HL-60 (cell line): ENCODE data around the gene PPP1R36.

ENCODE experiments used
- DNase-seq, 2 experiments: peaks; one replicate each; pipeline ENCODE4 v3.0.0-alpha.2; 2010 to 2020; ENCODE audit warnings: low read depth in 1 of 2, low spot score in 1 of 2
- H3K27ac ChIP-seq: fragments of 250-450 bp; sonication (Bioruptor Pico); replicated peaks from 2 replicates; pipeline ENCODE4 v1.5.1; 2020; ENCODE audit warnings: mild to moderate bottlenecking, moderate library complexity
- H3K27me3 ChIP-seq: fragments of 250-450 bp; sonication (Bioruptor Pico); 2 replicates; pipeline ENCODE4 v1.5.1; 2021; ENCODE audit warnings: mild to moderate bottlenecking, moderate library complexity; ENCODE audit not compliant: insufficient read depth, poor library complexity, severe bottlenecking
- H3K4me3 ChIP-seq: replicated peaks from 2 replicates; pipeline ENCODE4 v1.5.1; 2011; ENCODE audit warnings: mild to moderate bottlenecking, control low read depth, low read length; ENCODE audit not compliant: insufficient read depth
- GABPA ChIP-seq: IDR thresholded peaks from 2 replicates; pipeline ENCODE4 v1.6.1; 2012; ENCODE audit warnings: low read depth
- POLR2AphosphoS5 ChIP-seq: IDR thresholded peaks from 2 replicates; pipeline ENCODE4 v1.6.1; 2012; ENCODE audit warnings: low read depth
- SPI1 ChIP-seq: IDR thresholded peaks from 2 replicates; pipeline ENCODE4 v1.6.1; 2012; ENCODE audit warnings: low read depth, mild to moderate bottlenecking, borderline replicate concordance
- TF ChIP-seq, protein P1 (sequence below): IDR thresholded peaks from 2 replicates; pipeline ENCODE4 v1.6.1; 2012; ENCODE audit warnings: low read depth; ENCODE audit not compliant: insufficient replicate concordance
- TF ChIP-seq, protein P2 (sequence below): IDR thresholded peaks from one replicate; pipeline ENCODE4 v1.5.1; 2011; ENCODE audit warnings: low read length, control low read depth, inconsistent platforms; ENCODE audit not compliant: insufficient read depth

Gene PPP1R36

DNA sequence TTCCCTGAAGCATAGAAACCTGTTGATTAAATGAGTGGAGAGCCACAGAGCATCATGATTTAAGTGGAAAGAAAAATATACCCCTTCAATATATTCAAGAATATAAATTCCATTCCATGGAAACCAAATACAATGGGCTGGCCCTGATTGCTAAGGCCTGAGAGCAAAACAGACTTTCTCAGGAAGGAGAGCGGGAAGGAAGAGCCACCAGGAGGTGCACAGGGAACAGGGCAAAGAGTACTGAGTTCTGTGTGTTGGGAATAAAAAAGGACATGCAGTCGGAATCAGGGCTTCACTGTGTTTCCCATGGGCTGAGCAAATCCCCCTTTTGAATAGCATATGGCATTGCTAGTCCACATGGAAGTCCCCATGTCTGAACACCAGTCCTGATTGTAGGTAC is 84.8 kb downstream of the PPP1R36 start:
- no peaks in the 10 kb centered on the region for H3K27me3 ChIP-seq
- DNase-seq: no peak
- H3K27ac ChIP-seq: no peak overlapping the region
- TF ChIP-seq POLR2AphosphoS5 (no peak), GABPA (no peak), SPI1 (no peak)
- TF ChIP-seq, protein P1, sequence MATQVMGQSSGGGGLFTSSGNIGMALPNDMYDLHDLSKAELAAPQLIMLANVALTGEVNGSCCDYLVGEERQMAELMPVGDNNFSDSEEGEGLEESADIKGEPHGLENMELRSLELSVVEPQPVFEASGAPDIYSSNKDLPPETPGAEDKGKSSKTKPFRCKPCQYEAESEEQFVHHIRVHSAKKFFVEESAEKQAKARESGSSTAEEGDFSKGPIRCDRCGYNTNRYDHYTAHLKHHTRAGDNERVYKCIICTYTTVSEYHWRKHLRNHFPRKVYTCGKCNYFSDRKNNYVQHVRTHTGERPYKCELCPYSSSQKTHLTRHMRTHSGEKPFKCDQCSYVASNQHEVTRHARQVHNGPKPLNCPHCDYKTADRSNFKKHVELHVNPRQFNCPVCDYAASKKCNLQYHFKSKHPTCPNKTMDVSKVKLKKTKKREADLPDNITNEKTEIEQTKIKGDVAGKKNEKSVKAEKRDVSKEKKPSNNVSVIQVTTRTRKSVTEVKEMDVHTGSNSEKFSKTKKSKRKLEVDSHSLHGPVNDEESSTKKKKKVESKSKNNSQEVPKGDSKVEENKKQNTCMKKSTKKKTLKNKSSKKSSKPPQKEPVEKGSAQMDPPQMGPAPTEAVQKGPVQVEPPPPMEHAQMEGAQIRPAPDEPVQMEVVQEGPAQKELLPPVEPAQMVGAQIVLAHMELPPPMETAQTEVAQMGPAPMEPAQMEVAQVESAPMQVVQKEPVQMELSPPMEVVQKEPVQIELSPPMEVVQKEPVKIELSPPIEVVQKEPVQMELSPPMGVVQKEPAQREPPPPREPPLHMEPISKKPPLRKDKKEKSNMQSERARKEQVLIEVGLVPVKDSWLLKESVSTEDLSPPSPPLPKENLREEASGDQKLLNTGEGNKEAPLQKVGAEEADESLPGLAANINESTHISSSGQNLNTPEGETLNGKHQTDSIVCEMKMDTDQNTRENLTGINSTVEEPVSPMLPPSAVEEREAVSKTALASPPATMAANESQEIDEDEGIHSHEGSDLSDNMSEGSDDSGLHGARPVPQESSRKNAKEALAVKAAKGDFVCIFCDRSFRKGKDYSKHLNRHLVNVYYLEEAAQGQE: no peak
- TF ChIP-seq, protein P2, sequence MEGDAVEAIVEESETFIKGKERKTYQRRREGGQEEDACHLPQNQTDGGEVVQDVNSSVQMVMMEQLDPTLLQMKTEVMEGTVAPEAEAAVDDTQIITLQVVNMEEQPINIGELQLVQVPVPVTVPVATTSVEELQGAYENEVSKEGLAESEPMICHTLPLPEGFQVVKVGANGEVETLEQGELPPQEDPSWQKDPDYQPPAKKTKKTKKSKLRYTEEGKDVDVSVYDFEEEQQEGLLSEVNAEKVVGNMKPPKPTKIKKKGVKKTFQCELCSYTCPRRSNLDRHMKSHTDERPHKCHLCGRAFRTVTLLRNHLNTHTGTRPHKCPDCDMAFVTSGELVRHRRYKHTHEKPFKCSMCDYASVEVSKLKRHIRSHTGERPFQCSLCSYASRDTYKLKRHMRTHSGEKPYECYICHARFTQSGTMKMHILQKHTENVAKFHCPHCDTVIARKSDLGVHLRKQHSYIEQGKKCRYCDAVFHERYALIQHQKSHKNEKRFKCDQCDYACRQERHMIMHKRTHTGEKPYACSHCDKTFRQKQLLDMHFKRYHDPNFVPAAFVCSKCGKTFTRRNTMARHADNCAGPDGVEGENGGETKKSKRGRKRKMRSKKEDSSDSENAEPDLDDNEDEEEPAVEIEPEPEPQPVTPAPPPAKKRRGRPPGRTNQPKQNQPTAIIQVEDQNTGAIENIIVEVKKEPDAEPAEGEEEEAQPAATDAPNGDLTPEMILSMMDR: no peak
- H3K4me3 ChIP-seq: no peak overlapping the region

DNA sequence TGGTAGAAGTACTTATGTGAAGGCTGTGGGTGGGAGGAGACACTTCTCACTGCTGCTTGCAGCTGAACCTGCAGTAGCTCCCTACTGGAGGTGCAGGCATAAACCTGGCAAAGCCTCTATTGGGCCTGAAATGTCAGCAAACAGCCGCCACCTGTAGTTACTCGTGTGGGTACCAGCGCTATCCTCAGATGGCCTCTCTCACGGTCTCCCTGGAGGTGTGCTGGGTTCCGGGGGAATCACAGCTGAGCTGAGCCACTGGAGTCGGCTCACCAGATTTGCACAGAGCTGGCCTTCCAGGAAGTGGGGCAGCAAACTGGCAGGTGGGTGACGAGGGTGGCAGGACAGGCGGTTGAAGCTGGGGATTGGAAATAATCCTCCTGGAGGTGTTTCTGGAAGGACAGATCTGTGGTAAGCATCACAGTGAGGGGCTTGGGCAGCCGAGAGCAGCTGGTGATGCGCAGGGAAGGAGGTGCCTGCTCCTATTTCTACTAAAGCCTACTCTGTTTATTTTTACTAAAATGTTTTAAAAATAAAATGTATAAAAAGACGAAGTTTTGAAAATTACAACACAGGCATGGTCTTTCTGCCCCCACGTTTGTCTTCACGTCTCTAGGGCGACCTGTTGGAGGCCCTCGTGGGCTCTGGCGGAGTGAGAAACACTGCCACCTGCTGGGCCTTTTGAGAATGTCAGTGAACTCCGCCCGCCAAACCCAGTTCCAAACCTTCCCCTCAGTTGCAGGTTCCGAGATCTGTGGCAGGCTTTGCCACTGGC is 86.6 kb downstream of the PPP1R36 start:
- Histone ChIP-seq H3K27me3 (no peaks in the 10 kb centered on the region), H3K27ac (no peak overlapping the region), H3K4me3 (no peak overlapping the region)
- DNase-seq: peak; percentile 21 to 36
- TF ChIP-seq, protein P1: no peak
- TF ChIP-seq GABPA (no peak), POLR2AphosphoS5 (no peak), SPI1 (no peak)
- TF ChIP-seq, protein P2: peak; percentile 32

DNA sequence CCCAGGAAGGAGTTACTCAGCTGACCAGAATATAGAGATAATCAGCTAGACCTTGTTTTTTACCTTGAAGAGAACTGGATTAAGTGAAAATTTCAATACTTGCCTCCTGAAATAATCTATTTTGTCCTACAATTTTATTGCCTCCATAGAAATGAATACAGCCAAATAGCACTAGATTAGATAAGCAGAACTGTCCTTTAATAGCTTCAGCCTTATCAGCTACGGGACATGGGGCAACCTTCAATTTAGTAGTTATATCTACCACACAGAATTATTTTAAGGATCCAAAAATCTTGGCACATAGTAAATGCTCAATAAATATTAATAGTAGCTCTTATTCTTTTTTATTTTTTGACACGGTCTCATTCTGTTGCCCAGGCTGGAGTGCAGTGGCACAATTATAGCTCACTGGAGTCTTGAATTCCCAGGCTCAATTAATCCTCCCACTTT is 87.2 kb downstream of the PPP1R36 start:
- H3K27ac ChIP-seq: no peak overlapping the region
- no peak for DNase-seq
- H3K4me3 ChIP-seq: no peak overlapping the region
- no peaks in the 10 kb centered on the region for H3K27me3 ChIP-seq
- TF ChIP-seq, protein P1: no peak
